Mesendoderm (in vitro differentiated cells): ENCODE results near the gene RPGRIP1L.

Source experiments
- DNase-seq: peaks from one replicate; pipeline ENCODE4 v3.0.0; 2013
- H2AK5ac ChIP-seq: 2 replicates; pipeline ENCODE4 v1.6.1; 2013; ENCODE audit warnings: low read length, inconsistent platforms
- H2BK120ac ChIP-seq: 2 replicates; pipeline ENCODE4 v1.6.1; 2013; ENCODE audit warnings: low read depth, mild to moderate bottlenecking, low read length, moderate library complexity, mixed read lengths
- H2BK15ac ChIP-seq: replicated peaks from 2 replicates; pipeline ENCODE4 v1.6.1; 2013; ENCODE audit warnings: low read depth, mild to moderate bottlenecking, moderate library complexity
- H2BK5ac ChIP-seq: 2 replicates; pipeline ENCODE4 v1.6.1; 2013; ENCODE audit warnings: low read length, inconsistent platforms
- H3K18ac ChIP-seq: 2 replicates; pipeline ENCODE4 v1.6.1; 2013; ENCODE audit warnings: mild to moderate bottlenecking, low read length, mixed read lengths
- H3K23ac ChIP-seq: one replicate; pipeline ENCODE4 v1.6.1; 2013; ENCODE audit warnings: low read length
- H3K27ac ChIP-seq: 2 replicates; pipeline ENCODE4 v1.5.1; 2013; ENCODE audit warnings: low read depth, mild to moderate bottlenecking, inconsistent platforms, low read length, moderate library complexity
- H3K27me3 ChIP-seq: 2 replicates; pipeline ENCODE4 v1.6.1; 2013; ENCODE audit warnings: low read length, control low read depth, mild to moderate bottlenecking, inconsistent platforms; ENCODE audit not compliant: insufficient read depth, poor library complexity
- H3K36me3 ChIP-seq: 2 replicates; pipeline ENCODE4 v1.6.1; 2013; ENCODE audit warnings: low read length, inconsistent platforms; ENCODE audit not compliant: control insufficient read depth, insufficient read depth
- H3K4ac ChIP-seq: one replicate; pipeline ENCODE4 v1.6.1; 2013; ENCODE audit warnings: low read depth, mild to moderate bottlenecking, low read length, moderate library complexity
- H3K4me1 ChIP-seq: 2 replicates; pipeline ENCODE4 v1.6.1; 2013; ENCODE audit warnings: low read depth, low read length, inconsistent platforms; ENCODE audit not compliant: control insufficient read depth
- H3K4me2 ChIP-seq: 2 replicates; pipeline ENCODE4 v1.6.1; 2013; ENCODE audit warnings: low read length
- H3K4me3 ChIP-seq: 2 replicates; pipeline ENCODE4 v1.5.1; 2013; ENCODE audit warnings: mild to moderate bottlenecking, low read length
- H3K56ac ChIP-seq: one replicate; pipeline ENCODE4 v1.6.1; 2013; ENCODE audit warnings: low read length
- H3K79me1 ChIP-seq: 2 replicates; pipeline ENCODE4 v1.6.1; 2013; ENCODE audit warnings: low read length, inconsistent platforms
- H3K79me2 ChIP-seq: 2 replicates; pipeline ENCODE4 v1.6.1; 2013; ENCODE audit warnings: mild to moderate bottlenecking, low read length; ENCODE audit not compliant: control insufficient read depth, insufficient read depth
- H3K9ac ChIP-seq: 2 replicates; pipeline ENCODE4 v1.6.1; 2013; ENCODE audit warnings: low read length, inconsistent platforms
- H4K5ac ChIP-seq: one replicate; pipeline ENCODE4 v1.6.1; 2013; ENCODE audit warnings: low read length
- H4K8ac ChIP-seq: one replicate; pipeline ENCODE4 v1.6.1; 2013; ENCODE audit warnings: low read depth, mild to moderate bottlenecking, control low read depth, low read length, moderate library complexity
- WGBS: extraction: QIAGEN DNeasy Blood & Tissue Kit; methylation state at CpG from one replicate; pipeline ENCODE4 v1.1.7; 2013; ENCODE audit warnings: low lambda C conversion rate, missing lambda C conversion rate; ENCODE audit not compliant: insufficient coverage; ENCODE audit errors: extremely low coverage; 5-methylcytosine and 5-hydroxymethylcytosine counted together

RPGRIP1L gene

GRCh38 chr16:53668869-53669268 lies 34.8 kb downstream of the RPGRIP1L start:
- no peak overlapping the region for H3K18ac ChIP-seq
- no peak overlapping the region for H2BK5ac ChIP-seq
- no peaks in the 10 kb centered on the region for H3K36me3 ChIP-seq
- H3K79me2 ChIP-seq, result no peaks in the 10 kb centered on the region
- no peak overlapping the region for H2BK120ac ChIP-seq
- H3K23ac ChIP-seq, result no peak overlapping the region
- no peaks in the 10 kb centered on the region for H3K79me1 ChIP-seq
- no peak overlapping the region for H3K27ac ChIP-seq
- no peak overlapping the region for H2BK15ac ChIP-seq
- H3K27me3 ChIP-seq, result no peaks in the 10 kb centered on the region
- no peak overlapping the region for H3K9ac ChIP-seq
- H3K4me2 ChIP-seq, result no peak overlapping the region
- H3K56ac ChIP-seq, result no peak overlapping the region
- H3K4me1 ChIP-seq, result no peaks in the 10 kb centered on the region
- no peak overlapping the region for H3K4me3 ChIP-seq
- H3K4ac ChIP-seq, result no peak overlapping the region
- no peak overlapping the region for H2AK5ac ChIP-seq
- no peak for DNase-seq
- no CpG with 5 or more reads among the region's 2 CpGs for WGBS
- H4K5ac ChIP-seq, result no peak overlapping the region
- no peak overlapping the region for H4K8ac ChIP-seq

GRCh38 chr16:53666786-53667415 lies 36.8 kb downstream of the RPGRIP1L start:
- WGBS, result no CpG with 5 or more reads among the region's 3 CpGs
- Histone ChIP-seq H3K27me3 (no peaks in the 10 kb centered on the region), H4K8ac (no peak overlapping the region)

GRCh38 chr16:53664724-53665345 lies 38.8 kb downstream of the RPGRIP1L start:
- Histone ChIP-seq H2BK5ac (no peak overlapping the region), H3K79me1 (no peaks in the 10 kb centered on the region), H4K8ac (no peak overlapping the region), H2AK5ac (no peak overlapping the region), H4K5ac (no peak overlapping the region), H3K4me2 (no peak overlapping the region), H3K4ac (no peak overlapping the region), H3K36me3 (no peaks in the 10 kb centered on the region), H3K4me1 (no peaks in the 10 kb centered on the region), H3K18ac (no peak overlapping the region), H2BK15ac (no peak overlapping the region), H3K4me3 (no peak overlapping the region), H3K27me3 (no peaks in the 10 kb centered on the region), H3K27ac (no peak overlapping the region), H3K56ac (no peak overlapping the region), H2BK120ac (no peak overlapping the region), H3K23ac (no peak overlapping the region), H3K79me2 (no peaks in the 10 kb centered on the region), H3K9ac (no peak overlapping the region)
- WGBS, result no CpG with 5 or more reads among the region's 7 CpGs
- DNase-seq, result no peak

More at GRCh38 chr16:53666786-53667415, 36.8 kb downstream of the RPGRIP1L start:
- Histone ChIP-seq H3K79me2 (no peaks in the 10 kb centered on the region), H3K79me1 (no peaks in the 10 kb centered on the region), H3K23ac (no peak overlapping the region), H3K27ac (no peak overlapping the region), H3K18ac (no peak overlapping the region), H2BK120ac (no peak overlapping the region), H3K4me2 (no peak overlapping the region), H3K4me3 (no peak overlapping the region), H3K56ac (no peak overlapping the region), H3K4ac (no peak overlapping the region), H3K4me1 (no peaks in the 10 kb centered on the region), H3K36me3 (no peaks in the 10 kb centered on the region), H3K9ac (no peak overlapping the region), H2AK5ac (no peak overlapping the region), H4K5ac (no peak overlapping the region), H2BK15ac (no peak overlapping the region), H2BK5ac (no peak overlapping the region)
- DNase-seq, result no peak

- Histone ChIP-seq H3K4me1 (no peaks in the 10 kb centered on the region), H3K79me2 (no peaks in the 10 kb centered on the region), H3K4me2 (no peak overlapping the region), H2AK5ac (no peak overlapping the region), H4K5ac (no peak overlapping the region), H3K23ac (no peak overlapping the region), H3K27me3 (no peaks in the 10 kb centered on the region), H3K4ac (no peak overlapping the region), H4K8ac (no peak overlapping the region), H3K18ac (no peak overlapping the region), H3K79me1 (no peaks in the 10 kb centered on the region), H3K36me3 (no peaks in the 10 kb centered on the region), H3K9ac (no peak overlapping the region), H2BK5ac (no peak overlapping the region), H3K4me3 (no peak overlapping the region), H3K27ac (no peak overlapping the region), H2BK15ac (no peak overlapping the region), H3K56ac (no peak overlapping the region), H2BK120ac (no peak overlapping the region)
- no CpG with 5 or more reads among the region's 1 CpG for WGBS
- no peak for DNase-seq
Observed at GRCh38 chr16:53662072-53662471, 41.6 kb downstream of the RPGRIP1L start.

- H3K79me1 ChIP-seq, result no peaks in the 10 kb centered on the region
- no peaks in the 10 kb centered on the region for H3K36me3 ChIP-seq
- H3K27me3 ChIP-seq, result no peaks in the 10 kb centered on the region
- no CpG with 5 or more reads among the region's 2 CpGs for WGBS
- H2BK15ac ChIP-seq, result no peak overlapping the region
- no peak overlapping the region for H4K8ac ChIP-seq
- H3K23ac ChIP-seq, result no peak overlapping the region
- H3K4me2 ChIP-seq, result no peak overlapping the region
- no peaks in the 10 kb centered on the region for H3K4me1 ChIP-seq
- no peaks in the 10 kb centered on the region for H3K79me2 ChIP-seq
- H2BK120ac ChIP-seq, result no peak overlapping the region
- H3K4me3 ChIP-seq, result no peak overlapping the region
- DNase-seq, result no peak
- H3K18ac ChIP-seq, result no peak overlapping the region
- no peak overlapping the region for H3K9ac ChIP-seq
- no peak overlapping the region for H3K4ac ChIP-seq
- no peak overlapping the region for H2BK5ac ChIP-seq
- H2AK5ac ChIP-seq, result no peak overlapping the region
- no peak overlapping the region for H4K5ac ChIP-seq
- H3K27ac ChIP-seq, result no peak overlapping the region
- H3K56ac ChIP-seq, result no peak overlapping the region
Observed at GRCh38 chr16:53654946-53655345, 48.7 kb downstream of the RPGRIP1L start.

GRCh38 chr16:53651357-53651756 lies 52.3 kb downstream of the RPGRIP1L start:
- no peaks in the 10 kb centered on the region for H3K4me1 ChIP-seq
- no peak overlapping the region for H4K8ac ChIP-seq
- no peak overlapping the region for H3K27ac ChIP-seq
- no peak overlapping the region for H3K4ac ChIP-seq
- no peak overlapping the region for H3K4me2 ChIP-seq
- no peaks in the 10 kb centered on the region for H3K36me3 ChIP-seq
- DNase-seq, result peak; percentile 46
- H3K23ac ChIP-seq, result no peak overlapping the region
- H2AK5ac ChIP-seq, result no peak overlapping the region
- H3K27me3 ChIP-seq, result no peaks in the 10 kb centered on the region
- no peak overlapping the region for H2BK120ac ChIP-seq
- H4K5ac ChIP-seq, result no peak overlapping the region
- H3K79me1 ChIP-seq, result no peaks in the 10 kb centered on the region
- no peak overlapping the region for H3K9ac ChIP-seq
- no CpG with 5 or more reads among the region's 2 CpGs for WGBS
- no peak overlapping the region for H3K56ac ChIP-seq
- H3K4me3 ChIP-seq, result no peak overlapping the region
- H2BK5ac ChIP-seq, result no peak overlapping the region
- no peaks in the 10 kb centered on the region for H3K79me2 ChIP-seq
- no peak overlapping the region for H2BK15ac ChIP-seq
- no peak overlapping the region for H3K18ac ChIP-seq
